GM12891 (cell line): ENCODE measurements around the gene SYTL1.
A peak's percentile ranks its signal among the peaks of the same experiment; 100 is the strongest.

Experiments
- DNase-seq: peaks from one replicate; pipeline ENCODE4 v3.0.0; 2011; ENCODE audit warnings: low spot score; ENCODE audit not compliant: insufficient read length
- FAIRE-seq: peaks from 2 replicates; lab custom pipeline; 2011; peaks lifted over from hg19 to GRCh38; lab: Jason Lieb, UNC
- PAX5 ChIP-seq: IDR thresholded peaks from 2 replicates; pipeline ENCODE4 v1.6.1; 2011; ENCODE audit warnings: low read length, moderate library complexity, mild to moderate bottlenecking; ENCODE audit not compliant: insufficient read depth, severe bottlenecking
- POLR2A ChIP-seq: IDR thresholded peaks from 2 replicates; pipeline ENCODE4 v1.6.1; 2011; ENCODE audit warnings: low read depth, low read length, control low read depth
- POLR2AphosphoS5 ChIP-seq: IDR thresholded peaks from 2 replicates; pipeline ENCODE4 v1.6.1; 2011; ENCODE audit warnings: low read depth, low read length, control low read depth
- POU2F2 ChIP-seq: IDR thresholded peaks from 2 replicates; pipeline ENCODE4 v1.6.1; 2011; ENCODE audit warnings: low read depth, mild to moderate bottlenecking, control low read depth, low read length, moderate library complexity
- SPI1 ChIP-seq: IDR thresholded peaks from 2 replicates; pipeline ENCODE4 v1.6.1; 2011; ENCODE audit warnings: low read depth, low read length, control low read depth
- TAF1 ChIP-seq: IDR thresholded peaks from 2 replicates; pipeline ENCODE4 v1.6.1; 2011; ENCODE audit warnings: low read depth, low read length, control low read depth

Gene SYTL1

DNA sequence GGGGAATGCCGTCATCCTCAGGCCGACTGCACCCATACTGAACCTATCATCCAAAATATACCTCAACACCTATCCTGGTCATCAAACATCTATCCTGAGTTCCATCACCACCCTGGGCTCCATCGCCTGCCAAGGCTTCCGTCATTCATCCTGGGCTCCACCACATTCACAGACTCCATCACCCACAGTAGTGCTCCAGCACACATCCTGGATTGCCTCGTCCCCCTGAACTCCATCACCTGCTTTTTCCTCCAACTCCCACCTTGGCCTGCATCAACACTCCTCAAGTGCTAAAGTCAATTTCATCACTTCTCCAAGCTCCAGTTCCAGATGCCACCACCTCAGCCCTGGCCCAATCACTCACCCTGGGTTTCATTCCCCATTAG lies 17.1 kb downstream of the SYTL1 start:
- DNase-seq, result no peak
- TF ChIP-seq POU2F2 (no peak), SPI1 (no peak), POLR2A (no peak), TAF1 (no peak), PAX5 (no peak), POLR2AphosphoS5 (no peak)
- no peak for FAIRE-seq

DNA sequence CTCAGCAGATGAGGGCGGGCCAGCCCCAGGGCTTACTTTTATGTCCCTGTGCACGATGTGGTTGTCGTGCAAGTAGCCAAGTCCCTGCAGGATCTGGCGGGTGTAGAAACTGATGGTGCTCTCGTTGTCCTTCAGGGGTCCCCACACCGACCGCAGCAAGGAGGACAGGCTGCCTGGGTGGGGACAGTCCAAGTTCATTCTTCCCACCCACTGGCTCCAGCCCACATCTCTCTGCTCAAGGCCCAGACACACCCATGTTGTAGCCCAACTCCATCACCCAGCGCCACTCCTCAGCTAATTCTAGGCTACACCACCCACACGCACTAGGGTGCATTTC lies 18.0 kb downstream of the SYTL1 start:
- FAIRE-seq (peak; percentile 92), DNase-seq (no peak)
- TF ChIP-seq TAF1 (no peak), POU2F2 (no peak; the same call in 1 of the 2 replicates), PAX5 (no peak)

DNA sequence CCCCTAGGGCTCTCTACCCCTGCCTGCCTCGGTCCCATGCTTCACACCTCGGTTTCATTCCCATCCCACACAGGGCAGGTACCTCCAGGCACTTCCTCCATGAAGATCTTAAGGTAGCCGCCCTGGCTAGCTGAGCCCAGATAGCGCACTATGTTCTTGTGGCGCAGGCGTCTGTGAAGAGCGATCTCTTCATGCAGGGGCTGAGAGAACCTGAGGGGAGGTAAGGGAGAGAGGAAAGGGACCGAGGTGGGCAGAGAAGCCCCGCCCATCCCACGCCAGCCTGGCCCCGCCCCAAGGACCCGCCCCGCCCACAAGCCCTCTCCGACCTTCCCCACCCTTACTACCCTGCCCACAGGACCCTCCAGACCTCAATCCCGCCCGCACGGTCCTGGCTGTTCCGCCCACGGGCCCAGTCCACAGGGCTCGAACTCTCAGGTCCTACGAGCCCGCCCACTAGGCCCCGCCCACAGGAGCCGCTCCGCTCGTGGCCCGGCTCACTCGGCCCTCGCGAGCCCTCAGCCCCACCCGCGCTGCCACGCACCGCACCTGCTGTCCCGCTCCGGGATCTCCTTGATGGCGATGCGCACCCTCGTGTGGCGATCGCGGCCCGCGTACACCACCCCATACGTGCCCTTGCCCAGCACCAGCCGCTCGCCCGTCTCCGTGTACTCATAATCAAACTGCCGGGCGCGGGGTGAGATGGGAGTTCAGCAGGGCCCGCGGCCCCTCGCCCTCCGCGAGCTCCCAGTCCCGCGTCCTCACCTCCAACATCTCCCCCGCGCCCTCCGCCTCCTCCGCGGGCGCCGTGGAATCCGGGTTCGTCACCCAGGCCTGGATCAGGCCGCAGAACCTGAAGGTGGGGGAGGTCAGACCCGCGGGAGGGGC lies 18.6 kb downstream of the SYTL1 start:
- no peak for DNase-seq
- TF ChIP-seq SPI1, result peak; percentile 57; the same call in 1 of the 2 replicates
- 0 out of 2 replicates have a peak, but pooled peaks have one; percentile 56 for TF ChIP-seq POU2F2
- no peak for TF ChIP-seq TAF1

GRCh38 chr1:27361044-27361402 lies 19.2 kb downstream of the SYTL1 start:
- no peak for TF ChIP-seq TAF1
- no peak for TF ChIP-seq POLR2A
- FAIRE-seq (no peak), DNase-seq (no peak)

More for the DNA sequence above, 18.6 kb downstream of the SYTL1 start:
- FAIRE-seq, result peak; percentile 69

GRCh38 chr1:27361553-27361952 lies 19.7 kb downstream of the SYTL1 start:
- FAIRE-seq, result no peak
- DNase-seq, result no peak
- no peak for TF ChIP-seq POLR2AphosphoS5
- TF ChIP-seq POU2F2, result no peak
- no peak for TF ChIP-seq PAX5
- TF ChIP-seq SPI1, result no peak
- TF ChIP-seq POLR2A, result no peak
- TF ChIP-seq TAF1, result no peak

GRCh38 chr1:27363766-27364695 lies 22.2 kb downstream of the SYTL1 start:
- DNase-seq (no peak), FAIRE-seq (no peak)
- no peak for TF ChIP-seq TAF1
- no peak for TF ChIP-seq PAX5
- no peak for TF ChIP-seq POLR2AphosphoS5
- TF ChIP-seq POU2F2, result no peak
- TF ChIP-seq SPI1, result no peak
- TF ChIP-seq POLR2A, result no peak

GRCh38 chr1:27364696-27365371 lies 23.0 kb downstream of the SYTL1 start:
- DNase-seq (no peak), FAIRE-seq (no peak)
- TF ChIP-seq SPI1 (no peak), POLR2A (no peak), TAF1 (no peak), POU2F2 (no peak), POLR2AphosphoS5 (no peak)

- TF ChIP-seq POLR2A, result peak; percentile 33; the same call in 1 of the 2 replicates
- no peak for TF ChIP-seq PAX5
- TF ChIP-seq SPI1, result no peak
- TF ChIP-seq POLR2AphosphoS5, result no peak
- DNase-seq (peak; percentile 92), FAIRE-seq (peak; percentile 87)
Measured at GRCh38 chr1:27365372-27366112, 23.7 kb downstream of the SYTL1 start.

DNA sequence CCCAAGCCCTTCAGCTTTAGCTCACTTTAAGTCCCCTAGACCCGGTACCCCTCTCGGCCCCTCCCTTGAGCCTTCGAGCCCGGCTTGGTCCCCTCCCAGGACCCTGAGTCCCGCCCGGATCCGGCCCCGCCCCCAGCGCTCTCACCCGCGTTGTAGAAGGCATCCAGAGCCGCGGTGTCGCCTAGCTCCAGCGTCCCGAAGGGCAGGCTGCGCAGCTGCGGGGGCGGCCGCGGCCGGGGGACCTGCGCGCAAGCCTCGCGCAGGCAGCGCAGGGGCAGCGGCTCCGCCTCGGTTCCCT lies 24.2 kb downstream of the SYTL1 start:
- DNase-seq (peak; percentile 66), FAIRE-seq (peak; percentile 28)
- TF ChIP-seq SPI1 (no peak), TAF1 (no peak), PAX5 (no peak), POLR2A (no peak), POLR2AphosphoS5 (no peak), POU2F2 (no peak)
